ENCODE results near the gene TMEM184B.

The TMEM184B gene

DNA sequence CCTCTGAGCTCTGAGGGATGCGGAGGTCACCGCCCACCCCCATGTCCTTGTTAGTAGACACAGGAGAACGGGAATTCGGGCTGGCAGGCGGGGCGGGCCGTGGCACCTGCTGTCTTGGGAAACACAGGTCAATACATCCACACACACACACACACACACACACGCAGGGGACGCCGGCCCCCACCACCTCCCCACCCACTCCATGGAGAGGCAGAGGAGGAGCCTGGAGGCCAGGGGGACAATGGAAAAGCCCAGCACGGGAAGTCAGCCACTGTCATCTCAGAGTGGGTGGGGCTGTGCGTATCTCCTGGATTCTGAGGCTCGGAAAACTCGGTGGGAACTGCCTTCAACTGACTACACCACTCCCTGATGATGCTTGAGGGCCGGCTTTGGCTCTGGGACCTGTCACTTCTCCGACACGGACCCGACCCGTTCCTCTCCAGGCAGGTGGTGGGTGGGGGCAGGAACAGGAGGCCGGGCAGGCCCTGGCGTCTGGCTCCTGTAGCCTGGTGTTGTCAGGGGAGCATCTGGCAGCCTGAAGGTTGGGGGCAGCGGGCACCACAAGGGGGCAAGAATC lies 18.5 kb upstream of the TMEM184B start:
- Histone ChIP-seq H3K4me1 (ENCODE audit: control insufficient read depth in 1 of 2, insufficient read depth in 2 of 2, low read length in 2 of 2) (peaks cover 0 to 10% of the 10 kb centered on the region in 2 donors), H3K36me3 (ENCODE audit: control insufficient read depth in 1 of 2, insufficient read depth in 2 of 2, low read length in 2 of 2) (peaks cover 32 to 49% of the 10 kb centered on the region in 2 donors), H3K27me3 (ENCODE audit: low read depth, low read length) (no peaks in the 10 kb centered on the region), H3K4me3 (ENCODE audit: low read depth in 1 of 2, low read length in 2 of 2) (no peak overlapping the region), H3K9me3 (ENCODE audit: control insufficient read depth in 1 of 2, low read length in 2 of 2) (no peaks in the 10 kb centered on the region), H3K27ac (ENCODE audit: low read length) (no peak overlapping the region)

- H3K9me3 ChIP-seq (ENCODE audit: control insufficient read depth in 1 of 2, low read length in 2 of 2) = no peaks in the 10 kb centered on the region
- H3K27ac ChIP-seq (ENCODE audit: low read length) = no peak overlapping the region
- peaks cover 23 to 40% of the 10 kb centered on the region in 2 donors for H3K36me3 ChIP-seq (ENCODE audit: control insufficient read depth in 1 of 2, insufficient read depth in 2 of 2, low read length in 2 of 2)
- no peaks in the 10 kb centered on the region for H3K27me3 ChIP-seq (ENCODE audit: low read depth, low read length)
- H3K4me3 ChIP-seq (ENCODE audit: low read depth in 1 of 2, low read length in 2 of 2) = no peak overlapping the region
- peaks cover 0 to 10% of the 10 kb centered on the region in 2 donors for H3K4me1 ChIP-seq (ENCODE audit: control insufficient read depth in 1 of 2, insufficient read depth in 2 of 2, low read length in 2 of 2)
These were observed 17.5 kb upstream of the TMEM184B start for GRCh38 chr22:38290347-38290746.

DNA sequence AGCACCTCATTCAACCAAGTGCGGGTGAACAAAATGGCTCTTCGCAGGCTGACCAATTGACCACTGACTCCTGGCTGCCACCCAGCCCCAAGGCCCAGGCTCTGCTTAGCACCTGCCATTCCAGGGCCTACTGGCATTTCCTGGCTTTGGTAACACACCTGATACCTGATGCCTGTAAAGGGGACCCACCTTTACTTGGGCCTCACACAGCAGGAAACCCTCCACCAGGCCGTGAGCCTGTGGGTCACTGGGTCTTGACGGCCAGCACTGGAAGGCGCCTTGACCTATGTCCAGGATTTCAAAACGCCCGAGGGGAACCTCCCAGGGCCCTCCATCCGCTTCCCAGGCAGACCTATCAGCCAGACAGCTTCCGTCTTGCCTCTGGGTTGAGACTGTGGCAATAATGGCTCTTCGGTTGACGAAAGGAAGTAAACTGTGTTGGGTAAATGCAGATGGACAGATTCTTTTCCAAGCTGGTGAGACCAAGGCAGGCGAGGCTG lies 16.8 kb upstream of the TMEM184B start:
- H3K27me3 ChIP-seq (ENCODE audit: low read depth, low read length) = no peaks in the 10 kb centered on the region
- H3K36me3 ChIP-seq (ENCODE audit: control insufficient read depth in 1 of 2, insufficient read depth in 2 of 2, low read length in 2 of 2) = peaks cover 17 to 33% of the 10 kb centered on the region in 2 donors
- H3K9me3 ChIP-seq (ENCODE audit: control insufficient read depth in 1 of 2, low read length in 2 of 2) = no peaks in the 10 kb centered on the region
- no peak overlapping the region for H3K4me3 ChIP-seq (ENCODE audit: low read depth in 1 of 2, low read length in 2 of 2)
- H3K4me1 ChIP-seq (ENCODE audit: control insufficient read depth in 1 of 2, insufficient read depth in 2 of 2, low read length in 2 of 2) = peaks cover 0 to 13% of the 10 kb centered on the region in 2 donors
- no peak overlapping the region for H3K27ac ChIP-seq (ENCODE audit: low read length)

DNA sequence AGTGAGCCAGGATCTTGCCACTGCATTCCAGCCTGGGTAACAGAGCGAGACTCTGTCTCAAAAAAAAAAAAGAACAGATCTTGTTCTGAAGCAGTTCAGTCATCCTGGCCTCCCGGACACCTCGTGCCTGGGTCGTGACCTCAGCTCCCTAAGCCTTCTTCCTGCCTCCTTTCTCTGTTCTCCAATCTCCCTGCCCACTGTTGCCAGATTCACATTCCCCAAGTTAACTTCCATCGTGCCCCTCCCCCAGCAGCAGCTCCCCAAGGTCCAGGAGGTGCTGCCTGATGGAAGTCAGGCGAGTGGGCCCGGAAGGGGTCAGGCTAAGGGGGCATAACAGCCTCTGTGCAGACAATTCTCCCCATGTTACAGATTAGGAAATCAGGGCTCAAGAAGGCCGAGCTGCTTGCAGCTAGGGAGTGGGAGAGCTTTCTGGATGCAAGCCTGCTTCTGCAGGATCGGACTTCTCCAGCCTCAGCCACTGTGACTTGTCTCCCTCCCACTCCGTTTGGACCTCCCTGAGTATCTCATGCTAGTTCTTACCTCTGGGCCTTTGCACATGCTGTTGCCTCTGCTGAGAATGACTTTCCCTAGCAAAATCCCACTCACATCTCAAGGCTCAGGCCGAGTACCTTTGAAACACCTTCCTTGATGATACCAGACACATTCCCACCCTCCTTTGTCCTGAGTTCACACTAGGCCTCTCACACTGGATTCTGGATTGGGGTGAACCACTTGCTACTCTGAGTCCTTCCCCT lies 14.3 kb upstream of the TMEM184B start:
- Histone ChIP-seq H3K4me3 (ENCODE audit: low read depth in 1 of 2, low read length in 2 of 2) (no peak overlapping the region), H3K27me3 (ENCODE audit: low read depth, low read length) (no peaks in the 10 kb centered on the region), H3K27ac (ENCODE audit: low read length) (no peak overlapping the region), H3K4me1 (ENCODE audit: control insufficient read depth in 1 of 2, insufficient read depth in 2 of 2, low read length in 2 of 2) (peaks cover 0 to 12% of the 10 kb centered on the region in 2 donors), H3K36me3 (ENCODE audit: control insufficient read depth in 1 of 2, insufficient read depth in 2 of 2, low read length in 2 of 2) (peaks cover 0 to 13% of the 10 kb centered on the region in 2 donors), H3K9me3 (ENCODE audit: control insufficient read depth in 1 of 2, low read length in 2 of 2) (no peaks in the 10 kb centered on the region)

- Histone ChIP-seq H3K27me3 (ENCODE audit: low read depth, low read length) (no peaks in the 10 kb centered on the region), H3K4me3 (ENCODE audit: low read depth in 1 of 2, low read length in 2 of 2) (no peak overlapping the region), H3K4me1 (ENCODE audit: control insufficient read depth in 1 of 2, insufficient read depth in 2 of 2, low read length in 2 of 2) (peaks cover 0 to 11% of the 10 kb centered on the region in 2 donors), H3K27ac (ENCODE audit: low read length) (no peak overlapping the region), H3K9me3 (ENCODE audit: control insufficient read depth in 1 of 2, low read length in 2 of 2) (no peaks in the 10 kb centered on the region), H3K36me3 (ENCODE audit: control insufficient read depth in 1 of 2, insufficient read depth in 2 of 2, low read length in 2 of 2) (peaks cover 0 to 7% of the 10 kb centered on the region in 2 donors)
These were observed 12.2 kb upstream of the TMEM184B start for GRCh38 chr22:38285018-38285417.

GRCh38 chr22:38284042-38284402 lies 11.2 kb upstream of the TMEM184B start:
- Histone ChIP-seq H3K4me3 (ENCODE audit: low read depth in 1 of 2, low read length in 2 of 2) (no peak overlapping the region), H3K9me3 (ENCODE audit: control insufficient read depth in 1 of 2, low read length in 2 of 2) (no peaks in the 10 kb centered on the region), H3K4me1 (ENCODE audit: control insufficient read depth in 1 of 2, insufficient read depth in 2 of 2, low read length in 2 of 2) (peaks cover 0 to 11% of the 10 kb centered on the region in 2 donors), H3K36me3 (ENCODE audit: control insufficient read depth in 1 of 2, insufficient read depth in 2 of 2, low read length in 2 of 2) (no peaks in the 10 kb centered on the region), H3K27ac (ENCODE audit: low read length) (peak overlapping the region; percentile 82), H3K27me3 (ENCODE audit: low read depth, low read length) (no peaks in the 10 kb centered on the region)

DNA sequence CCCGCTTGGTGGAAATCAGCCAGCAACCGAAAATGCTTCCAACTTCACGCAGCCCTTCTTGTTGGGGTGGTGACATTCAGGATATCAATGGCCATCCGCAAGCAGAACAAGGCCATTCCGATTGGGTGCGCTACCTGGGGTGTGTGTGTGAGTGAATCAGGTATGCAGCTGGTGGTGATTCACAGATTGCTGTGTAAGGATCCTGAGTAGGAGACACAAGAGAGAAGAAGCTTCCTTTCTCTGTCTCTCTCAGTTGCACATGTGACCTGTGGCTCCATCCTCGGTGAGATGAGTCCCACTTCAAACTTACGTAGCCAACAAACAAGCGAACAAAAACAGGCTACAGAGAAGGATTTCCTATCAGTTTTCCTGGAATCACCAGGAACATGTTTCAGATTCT lies 9.6 kb upstream of the TMEM184B start:
- no peaks in the 10 kb centered on the region for H3K27me3 ChIP-seq (ENCODE audit: low read depth, low read length)
- no peaks in the 10 kb centered on the region for H3K36me3 ChIP-seq (ENCODE audit: control insufficient read depth in 1 of 2, insufficient read depth in 2 of 2, low read length in 2 of 2)
- no peak overlapping the region for H3K27ac ChIP-seq (ENCODE audit: low read length)
- peaks cover 0 to 11% of the 10 kb centered on the region in 2 donors for H3K4me1 ChIP-seq (ENCODE audit: control insufficient read depth in 1 of 2, insufficient read depth in 2 of 2, low read length in 2 of 2)
- no peak overlapping the region for H3K4me3 ChIP-seq (ENCODE audit: low read depth in 1 of 2, low read length in 2 of 2)
- H3K9me3 ChIP-seq (ENCODE audit: control insufficient read depth in 1 of 2, low read length in 2 of 2) = no peaks in the 10 kb centered on the region

DNA sequence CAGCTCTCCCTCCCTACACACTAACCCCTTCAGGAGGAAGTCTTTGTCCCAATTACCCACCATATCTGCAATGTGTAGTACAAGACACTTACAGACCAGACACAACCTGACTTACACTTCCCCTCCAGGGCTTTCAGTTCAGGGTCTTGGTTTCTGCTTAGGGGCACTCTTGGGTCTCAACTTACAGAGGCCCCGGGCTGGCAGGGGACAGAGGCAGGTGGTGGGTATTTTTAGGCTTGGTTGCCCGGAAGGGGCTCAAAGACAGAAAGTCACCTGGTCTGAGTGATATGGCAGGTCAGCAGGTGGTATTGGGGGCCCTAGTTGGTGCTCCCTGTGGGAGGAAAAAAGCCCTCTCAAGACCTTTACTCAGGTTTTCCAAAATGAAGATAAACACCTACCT lies 3.4 kb upstream of the TMEM184B start:
- Histone ChIP-seq H3K9me3 (ENCODE audit: control insufficient read depth in 1 of 2, low read length in 2 of 2) (no peaks in the 10 kb centered on the region), H3K27me3 (ENCODE audit: low read depth, low read length) (no peaks in the 10 kb centered on the region), H3K4me3 (ENCODE audit: low read depth in 1 of 2, low read length in 2 of 2) (no peak overlapping the region), H3K36me3 (ENCODE audit: control insufficient read depth in 1 of 2, insufficient read depth in 2 of 2, low read length in 2 of 2) (no peaks in the 10 kb centered on the region), H3K27ac (ENCODE audit: low read length) (no peak overlapping the region), H3K4me1 (ENCODE audit: control insufficient read depth in 1 of 2, insufficient read depth in 2 of 2, low read length in 2 of 2) (peaks cover 16 to 17% of the 10 kb centered on the region in 2 donors)

DNA sequence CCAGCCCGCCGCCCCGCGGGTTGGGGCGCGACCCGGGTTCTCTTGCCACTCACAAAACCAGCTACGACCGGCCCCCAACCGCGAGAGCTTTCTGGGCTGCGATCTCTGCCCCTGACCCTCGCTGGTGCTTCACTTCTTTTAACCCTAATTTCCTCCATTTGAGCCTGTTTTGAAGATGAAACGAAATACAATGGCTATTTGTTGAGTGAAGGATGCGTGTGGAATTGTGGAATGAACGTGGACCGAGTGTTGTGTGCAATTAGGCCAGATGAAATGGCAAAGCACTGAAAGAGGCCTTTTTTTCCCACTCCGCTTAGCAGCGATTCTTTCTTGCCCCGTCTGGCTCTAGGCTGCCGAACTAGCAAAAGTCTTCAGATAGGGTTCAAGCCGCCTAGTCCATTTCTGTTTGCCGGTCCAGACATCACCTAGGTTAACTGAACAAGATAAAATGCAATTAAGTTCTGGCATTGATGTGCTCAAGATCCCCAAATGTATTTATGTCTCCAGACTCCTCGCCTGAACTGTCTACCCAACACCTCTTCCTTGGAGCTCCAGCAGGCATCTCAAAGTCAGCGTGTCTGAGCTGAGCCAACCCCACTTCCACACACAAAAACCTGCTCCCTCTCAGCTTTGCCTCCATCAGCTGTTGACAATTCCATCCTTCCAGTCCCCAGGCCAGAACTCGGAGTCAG lies 471 bp upstream of the TMEM184B start:
- H3K27ac ChIP-seq (ENCODE audit: low read length) = peak overlapping the region; percentile 98
- no peaks in the 10 kb centered on the region for H3K27me3 ChIP-seq (ENCODE audit: low read depth, low read length)
- H3K4me3 ChIP-seq (ENCODE audit: low read depth in 1 of 2, low read length in 2 of 2) = peak overlapping the region; percentile 89
- peaks cover 23 to 39% of the 10 kb centered on the region in 2 donors for H3K4me1 ChIP-seq (ENCODE audit: control insufficient read depth in 1 of 2, insufficient read depth in 2 of 2, low read length in 2 of 2)
- H3K36me3 ChIP-seq (ENCODE audit: control insufficient read depth in 1 of 2, insufficient read depth in 2 of 2, low read length in 2 of 2) = no peaks in the 10 kb centered on the region
- no peaks in the 10 kb centered on the region for H3K9me3 ChIP-seq (ENCODE audit: control insufficient read depth in 1 of 2, low read length in 2 of 2)

DNA sequence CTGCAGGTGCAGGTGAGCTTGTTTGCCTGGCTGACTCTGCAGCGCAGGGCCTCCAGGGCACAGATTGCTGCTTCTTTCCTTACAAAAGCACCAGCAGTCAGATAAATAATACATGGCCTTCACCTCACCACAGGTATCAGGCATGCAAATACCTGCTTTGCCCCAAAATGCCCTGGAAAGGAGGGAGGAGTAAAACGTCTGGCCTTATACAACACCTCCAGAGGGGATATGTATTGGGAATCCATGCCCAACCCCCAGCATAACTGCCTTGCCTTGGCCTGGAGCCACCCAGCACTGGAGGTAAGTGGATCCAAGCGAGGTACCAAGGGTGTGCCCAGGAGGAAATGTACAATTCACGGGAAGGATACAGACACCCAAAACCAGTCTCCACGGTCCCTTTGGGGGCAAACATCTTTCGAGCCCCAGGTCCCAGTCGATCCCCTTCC lies 860 bp downstream of the TMEM184B start:
- H3K4me3 ChIP-seq (ENCODE audit: low read depth in 1 of 2, low read length in 2 of 2) = peak overlapping the region; percentile 89 to 90
- H3K9me3 ChIP-seq (ENCODE audit: control insufficient read depth in 1 of 2, low read length in 2 of 2) = no peaks in the 10 kb centered on the region
- no peaks in the 10 kb centered on the region for H3K36me3 ChIP-seq (ENCODE audit: control insufficient read depth in 1 of 2, insufficient read depth in 2 of 2, low read length in 2 of 2)
- H3K27ac ChIP-seq (ENCODE audit: low read length) = peak overlapping the region; percentile 67
- H3K27me3 ChIP-seq (ENCODE audit: low read depth, low read length) = no peaks in the 10 kb centered on the region
- peaks cover 23 to 39% of the 10 kb centered on the region in 2 donors for H3K4me1 ChIP-seq (ENCODE audit: control insufficient read depth in 1 of 2, insufficient read depth in 2 of 2, low read length in 2 of 2)

DNA sequence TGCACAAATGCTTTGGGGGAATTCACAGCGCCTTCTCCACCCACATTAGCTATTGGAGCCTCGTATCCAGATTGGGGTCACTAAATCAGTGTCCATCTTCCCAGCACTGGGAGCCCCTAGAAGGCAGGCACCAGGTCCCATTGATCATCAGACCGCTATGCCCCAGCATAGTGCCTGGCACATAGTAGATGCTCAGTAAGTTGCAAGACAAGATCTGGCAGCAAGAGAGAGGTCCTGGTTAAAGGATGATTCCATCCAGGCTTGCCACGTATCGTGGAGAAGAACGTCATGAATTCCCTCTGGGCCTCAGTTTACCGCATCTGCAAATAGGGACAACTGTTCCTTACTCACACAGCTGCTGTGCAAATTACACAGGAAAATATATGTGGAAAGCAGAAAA lies 1.7 kb downstream of the TMEM184B start:
- H3K27ac ChIP-seq (ENCODE audit: low read length) = peak overlapping the region; percentile 53
- H3K9me3 ChIP-seq (ENCODE audit: control insufficient read depth in 1 of 2, low read length in 2 of 2) = no peaks in the 10 kb centered on the region
- peaks cover 26 to 43% of the 10 kb centered on the region in 2 donors for H3K4me1 ChIP-seq (ENCODE audit: control insufficient read depth in 1 of 2, insufficient read depth in 2 of 2, low read length in 2 of 2)
- no peaks in the 10 kb centered on the region for H3K27me3 ChIP-seq (ENCODE audit: low read depth, low read length)
- no peaks in the 10 kb centered on the region for H3K36me3 ChIP-seq (ENCODE audit: control insufficient read depth in 1 of 2, insufficient read depth in 2 of 2, low read length in 2 of 2)
- peak overlapping the region; percentile 89 to 90 for H3K4me3 ChIP-seq (ENCODE audit: low read depth in 1 of 2, low read length in 2 of 2)

Data from muscle layer of duodenum (tissue), 2 donors.